Fibroblast of lung (primary cell): ENCODE measurements around the gene SELENON.

Source experiments
- CTCF ChIP-seq, 2 donors: IDR thresholded peaks in 1 of 2; conservative IDR thresholded peaks in 1 of 2; 1 replicate in 1 of 2; 2 replicates in 1 of 2; pipeline ENCODE4 v1.5.1; 2011 to 2012; ENCODE audit warnings: low read length in 2 of 2, control low read depth in 1 of 2, inconsistent platforms in 1 of 2, low read depth in 1 of 2, mild to moderate bottlenecking in 1 of 2
- EZH2 ChIP-seq: IDR thresholded peaks from 2 replicates; pipeline ENCODE4 v1.5.1; 2012; ENCODE audit warnings: low read length, control low read depth, mild to moderate bottlenecking; ENCODE audit errors: missing control alignments

DNA sequence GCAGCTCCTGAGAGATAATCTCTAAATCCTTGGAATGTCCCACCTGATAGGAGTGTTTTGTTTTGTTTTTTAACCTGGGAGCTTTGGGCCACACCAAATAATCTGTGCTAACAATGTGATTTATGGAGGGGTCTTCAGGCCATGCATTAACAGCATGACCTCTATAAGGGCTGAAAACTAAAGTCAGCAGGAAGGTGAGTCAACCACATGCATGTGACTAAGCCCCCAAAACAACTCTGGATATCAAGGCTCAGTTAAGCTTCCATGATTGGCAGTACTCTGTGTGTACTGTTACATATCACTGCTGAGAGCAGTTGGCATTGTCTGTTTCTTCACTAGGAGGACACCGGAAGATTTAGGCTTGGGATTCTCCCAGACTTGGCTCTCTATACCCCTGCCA is 48.5 kb downstream of the SELENON start:
- TF ChIP-seq EZH2 (no peak), CTCF (conservative IDR thresholded peaks at IDR 0.05 in 1 of 2, IDR thresholded peaks at IDR 0.05 in 1 of 2; ENCODE audit: low read depth in 1 of 2, low read length in 2 of 2) (no peak)
